HG02973 (cell line): ENCODE measurements around the gene ARID1B.

Experiments
- ATAC-seq: cut with Tn5 transposase; IDR thresholded peaks from one replicate; pipeline ENCODE4 v1.9.1; 2021; ENCODE audit warnings: moderate library complexity; ENCODE audit not compliant: unreplicated experiment

Gene ARID1B

GRCh38 chr6:157194643-157195042 is 417.5 kb downstream of the ARID1B start:
- ATAC-seq, result no peak

- ATAC-seq, result no peak
These were observed 419.2 kb downstream of the ARID1B start for GRCh38 chr6:157196391-157196790.

- ATAC-seq, result no peak
These were observed 421.5 kb downstream of the ARID1B start for GRCh38 chr6:157198425-157199279.

- ATAC-seq, result no peak
These were observed 422.9 kb downstream of the ARID1B start for GRCh38 chr6:157200117-157200516.

GRCh38 chr6:157200611-157201010 is 423.4 kb downstream of the ARID1B start:
- no peak for ATAC-seq

GRCh38 chr6:157201083-157201482 is 423.9 kb downstream of the ARID1B start:
- no peak for ATAC-seq

- ATAC-seq, result peak; percentile 97
These were observed 426.1 kb downstream of the ARID1B start for GRCh38 chr6:157203312-157203744.

GRCh38 chr6:157203764-157204163 is 426.6 kb downstream of the ARID1B start:
- ATAC-seq, result no peak

- ATAC-seq, result no peak
These were observed 428.5 kb downstream of the ARID1B start for GRCh38 chr6:157205473-157206358.

- ATAC-seq, result no peak
These were observed 429.2 kb downstream of the ARID1B start for GRCh38 chr6:157206359-157206815.

GRCh38 chr6:157207521-157208076 is 430.4 kb downstream of the ARID1B start:
- ATAC-seq, result no peak

- ATAC-seq, result no peak
These were observed 432.8 kb downstream of the ARID1B start for GRCh38 chr6:157209865-157210530.

GRCh38 chr6:157210954-157211353 is 433.8 kb downstream of the ARID1B start:
- no peak for ATAC-seq

GRCh38 chr6:157211603-157212455 is 434.7 kb downstream of the ARID1B start:
- ATAC-seq, result no peak

- ATAC-seq, result no peak
These were observed 436.2 kb downstream of the ARID1B start for GRCh38 chr6:157213426-157213825.

GRCh38 chr6:157213907-157214565 is 436.9 kb downstream of the ARID1B start:
- ATAC-seq, result no peak

- ATAC-seq, result no peak
These were observed 438.5 kb downstream of the ARID1B start for GRCh38 chr6:157215717-157216116.

- ATAC-seq, result no peak
These were observed 439.4 kb downstream of the ARID1B start for GRCh38 chr6:157216570-157216969.

- ATAC-seq, result no peak
These were observed 440.2 kb downstream of the ARID1B start for GRCh38 chr6:157217198-157217893.
